ENCODE measurements around the gene USP22. TPM values are rescaled to one million over a fixed set of nuclear protein-coding genes. Genes with fewer than 3 reads are reported as not detected.
"Not testable (repeated sequence)": the region's sequence is repeated elsewhere in the genome, so short reads cannot be mapped to it uniquely, and the experiment has no call there.

The USP22 gene
- total RNA-seq, 4 donors from 2014 or later, result 74.7 to 113 (median 106) TPM

DNA sequence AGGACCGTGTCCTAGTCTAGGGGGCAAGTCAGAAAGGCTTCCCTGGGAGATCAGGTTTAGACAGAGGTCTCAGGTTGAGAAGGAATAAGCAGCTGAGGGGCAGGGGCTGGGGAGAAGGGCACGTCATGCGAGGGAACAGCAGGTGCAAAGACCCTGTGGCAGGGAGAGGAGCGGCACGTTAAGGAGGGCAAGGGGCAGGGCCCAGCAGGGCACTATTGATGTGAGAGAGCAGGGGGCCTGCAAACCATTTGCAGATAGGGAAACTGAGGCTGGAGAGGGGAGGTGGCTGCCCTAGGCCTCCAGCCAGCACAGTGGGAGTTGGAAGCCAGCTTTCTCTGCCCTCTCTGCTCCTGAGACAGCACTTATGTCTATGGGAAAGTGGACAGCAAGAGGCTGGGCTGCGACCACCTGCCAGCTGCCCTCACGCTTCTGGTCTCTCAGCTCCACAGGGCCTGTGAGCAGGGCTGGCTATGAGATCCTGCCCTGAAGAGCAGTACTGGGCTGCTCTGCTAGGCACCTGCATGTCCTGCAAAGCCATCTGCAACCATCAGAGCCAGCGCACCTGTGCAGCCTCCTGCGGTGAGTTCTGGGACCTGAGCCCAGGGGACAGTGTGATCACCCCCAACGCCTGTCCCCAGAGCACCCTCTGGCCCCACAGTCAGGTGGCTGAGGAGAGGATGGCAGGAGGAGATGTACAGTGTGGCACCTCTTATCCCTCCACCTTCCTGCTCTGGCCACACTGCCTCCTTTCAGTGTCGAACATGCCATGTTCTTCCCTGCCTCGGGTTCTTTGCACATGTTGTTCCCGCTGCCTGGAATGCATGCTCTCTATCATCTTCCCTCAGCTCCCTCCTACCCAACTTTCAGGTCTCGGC lies 61.5 kb downstream of the USP22 start:
- 90 to 92% methylated on average over 14 of the region's 14 CpGs for WGBS, 2 donors
- no peak overlapping the region for H3K4me3 ChIP-seq (ENCODE audit: low read depth, poor library complexity, severe bottlenecking)
- no peak for TF ChIP-seq POLR2A (IDR thresholded peaks at IDR 0.05)
- TF ChIP-seq CTCF (IDR thresholded peaks at IDR 0.05), result no peak
- peak in 1 of 2 donors; percentile 70 for DNase-seq (ENCODE audit: low spot score in 2 of 2)
- intact Hi-C loops (cut with DNase I; ENCODE audit: low total_unique reads), result no loop called here

DNA sequence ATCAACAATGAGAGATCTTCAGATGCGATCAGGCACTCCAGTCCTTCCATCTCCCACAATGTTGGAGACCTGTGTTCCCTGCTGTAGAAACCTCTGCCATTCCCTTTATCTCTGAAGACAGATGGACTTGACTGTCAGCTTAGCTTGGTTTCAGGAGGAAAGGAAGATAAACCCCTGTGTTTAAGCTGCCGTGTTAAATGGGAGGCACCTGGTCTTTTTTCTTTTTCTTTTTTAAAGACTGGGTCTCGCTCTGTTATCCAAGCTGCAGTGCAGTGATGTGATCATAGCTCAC lies 63.1 kb downstream of the USP22 start:
- 66 to 68% methylated on average over 3 of the region's 3 CpGs for WGBS, 2 donors
- intact Hi-C loops (cut with DNase I; ENCODE audit: low total_unique reads), result no loop called here
- DNase-seq (ENCODE audit: low spot score in 2 of 2), result no peak
- no peak overlapping the region for H3K4me3 ChIP-seq (ENCODE audit: low read depth, poor library complexity, severe bottlenecking)
- TF ChIP-seq POLR2A (IDR thresholded peaks at IDR 0.05) (no peak), CTCF (IDR thresholded peaks at IDR 0.05) (no peak)

- peak in 1 of 2 donors; percentile 49 for DNase-seq (ENCODE audit: low spot score in 2 of 2)
- WGBS, 2 donors, result 61% methylated on average over 9 of the region's 9 CpGs
- intact Hi-C loops (cut with DNase I; ENCODE audit: low total_unique reads); H3K4me3 ChIP-seq (ENCODE audit: low read depth, poor library complexity, severe bottlenecking): not testable (repeated sequence)
These were observed 63.6 kb downstream of the USP22 start for GRCh38 chr17:20979007-20979791.

DNA sequence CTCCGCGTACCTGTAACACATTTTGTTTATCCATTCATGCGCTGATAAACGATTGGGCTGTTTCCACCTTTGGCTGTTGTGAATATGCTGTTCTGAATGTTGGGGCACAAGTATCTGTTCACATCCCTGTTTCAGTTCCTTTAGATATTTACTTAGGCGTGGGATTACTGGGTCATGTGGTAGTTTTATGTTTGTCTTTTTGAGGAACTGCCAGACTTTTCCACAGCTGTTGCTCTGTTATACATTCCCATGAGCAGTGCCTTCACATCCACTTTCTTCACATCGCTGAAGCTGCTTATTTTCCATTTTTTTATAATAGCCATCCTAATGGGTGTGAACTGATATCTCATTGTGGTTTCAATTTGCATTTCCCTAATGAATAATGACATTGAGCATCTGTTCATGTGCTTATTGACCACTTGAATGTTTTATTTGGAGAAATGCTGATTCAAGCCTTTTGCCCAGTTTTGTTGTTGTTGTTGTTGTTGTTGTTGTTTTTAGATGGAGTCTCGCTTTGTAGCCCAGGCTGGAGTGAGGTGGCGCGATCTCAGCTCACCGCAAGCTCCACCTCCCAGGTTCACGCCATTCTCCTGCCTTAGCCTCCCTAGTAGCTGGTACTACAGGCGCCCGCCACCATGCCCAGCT lies 65.1 kb downstream of the USP22 start:
- DNase-seq (ENCODE audit: low spot score in 2 of 2); intact Hi-C loops (cut with DNase I; ENCODE audit: low total_unique reads); H3K4me3 ChIP-seq (ENCODE audit: low read depth, poor library complexity, severe bottlenecking): not testable (repeated sequence)
- WGBS, 2 donors, result 89 to 90% methylated on average over 13 of the region's 13 CpGs

DNA sequence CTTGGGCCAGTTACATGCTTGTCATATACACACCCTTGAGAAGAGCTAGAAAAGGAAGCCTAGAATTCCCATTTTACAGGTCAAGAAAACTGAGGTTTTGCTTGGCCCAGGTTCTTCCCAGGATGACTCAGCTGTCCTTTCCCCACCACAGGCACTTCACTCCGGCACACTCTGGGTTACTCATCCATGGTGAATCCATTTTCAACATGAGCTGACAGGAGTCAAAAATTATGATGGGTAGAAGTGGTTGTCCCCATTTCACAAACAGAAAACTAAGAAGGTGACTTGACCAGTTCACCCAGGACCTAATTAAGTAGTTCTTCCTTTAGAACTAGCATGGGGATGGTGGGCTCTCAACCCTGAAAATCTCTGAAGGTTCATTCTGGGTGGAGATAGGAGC lies 67.2 kb downstream of the USP22 start:
- intact Hi-C loops (cut with DNase I; ENCODE audit: low total_unique reads), result no loop called here
- no peak overlapping the region for H3K4me3 ChIP-seq (ENCODE audit: low read depth, poor library complexity, severe bottlenecking)
- TF ChIP-seq CTCF (IDR thresholded peaks at IDR 0.05) (no peak), POLR2A (IDR thresholded peaks at IDR 0.05) (no peak)
- DNase-seq (ENCODE audit: low spot score in 2 of 2), result no peak
- 44 to 54% methylated on average over 1 of the region's 1 CpG for WGBS, 2 donors

GRCh38 chr17:20970329-20970728 lies 72.5 kb downstream of the USP22 start:
- intact Hi-C loops (cut with DNase I; ENCODE audit: low total_unique reads), result no loop called here
- no peak for TF ChIP-seq POLR2A (IDR thresholded peaks at IDR 0.05)
- no peak overlapping the region for H3K4me3 ChIP-seq (ENCODE audit: low read depth, poor library complexity, severe bottlenecking)
- DNase-seq (ENCODE audit: low spot score in 2 of 2), result no peak
- 79 to 90% methylated on average over 4 of the region's 4 CpGs for WGBS, 2 donors

DNA sequence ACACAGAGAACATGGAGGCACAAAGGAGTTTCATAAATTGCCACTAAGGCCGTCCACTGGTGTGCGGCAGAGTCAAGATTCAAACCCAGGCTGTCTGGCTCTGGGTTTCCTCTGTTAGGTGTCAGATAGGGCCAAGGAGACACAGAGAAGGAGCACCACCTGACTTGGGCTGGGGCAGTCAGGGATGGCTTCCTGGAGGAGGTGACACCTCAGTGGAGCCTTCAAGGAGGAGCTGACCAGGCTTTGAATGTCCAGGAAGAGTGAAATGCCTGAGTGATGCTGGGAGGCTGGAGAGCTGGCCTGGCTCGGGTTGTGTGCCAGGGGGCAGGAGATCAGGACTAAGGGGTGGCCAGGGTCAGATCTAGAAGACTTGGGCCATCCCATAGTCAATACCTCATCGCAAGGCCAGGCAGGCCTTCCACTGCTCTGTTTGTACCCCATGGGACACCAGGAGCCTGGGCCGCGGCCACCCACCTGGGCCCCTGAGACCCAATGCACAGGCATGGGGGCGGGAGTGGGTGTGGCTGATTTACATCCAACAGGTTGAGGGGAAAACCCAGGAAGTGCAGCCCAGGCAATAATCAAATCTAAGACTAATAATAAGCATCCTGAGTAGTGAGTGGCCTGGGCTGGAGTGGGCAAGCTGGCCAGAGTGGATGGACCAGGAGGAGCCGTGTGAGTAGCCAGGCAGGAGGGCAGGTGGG lies 73.7 kb downstream of the USP22 start:
- whole genome bisulfite sequencing, 2 donors, result 99 to 100% methylated on average over 5 to 8 of the region's 8 CpGs
- no peak for TF ChIP-seq POLR2A (IDR thresholded peaks at IDR 0.05)
- no peak for TF ChIP-seq CTCF (IDR thresholded peaks at IDR 0.05)
- no peak overlapping the region for H3K4me3 ChIP-seq (ENCODE audit: low read depth, poor library complexity, severe bottlenecking)
- intact Hi-C loops (cut with DNase I; ENCODE audit: low total_unique reads), result no loop called here
- no peak for DNase-seq (ENCODE audit: low spot score in 2 of 2)
